ENCODE results near the gene ADAMTS3.

ADAMTS3 gene

DNA sequence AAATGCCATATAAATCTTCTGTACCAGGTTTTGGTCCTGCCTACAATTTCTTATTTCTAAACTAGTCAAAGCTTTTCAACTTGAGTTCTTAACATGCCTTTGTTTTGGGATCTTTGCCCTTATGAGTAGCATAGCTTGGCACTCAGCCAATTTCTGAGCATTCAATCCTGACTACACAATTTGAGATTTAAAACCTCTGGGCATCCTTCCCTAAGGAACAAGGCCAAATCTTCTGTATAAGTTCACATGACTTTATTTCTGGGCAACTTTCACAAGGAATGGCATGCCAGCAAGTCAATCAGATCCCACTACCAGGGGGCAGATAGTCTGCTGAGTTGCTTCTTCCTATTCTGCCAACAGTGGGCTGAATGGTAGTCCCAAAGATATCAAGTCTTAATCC, 254.2 kb downstream of the ADAMTS3 start:
- TF ChIP-seq EP300 (IDR thresholded peaks at IDR 0.05; ENCODE audit: borderline replicate concordance), result peak; percentile 72; the same call in 1 of the 2 replicates
- no peak for TF ChIP-seq YY1 (IDR thresholded peaks at IDR 0.05; ENCODE audit: low read depth)
- peak; percentile 32; the same call in 1 of the 2 replicates for TF ChIP-seq USF1 (IDR thresholded peaks at IDR 0.05)
- peak; percentile 97 for TF ChIP-seq NFIC (IDR thresholded peaks at IDR 0.05)
- peak; percentile 57; the same call in 1 of the 2 replicates for TF ChIP-seq TCF12 (IDR thresholded peaks at IDR 0.05; ENCODE audit: low read depth)
- peak; percentile 50 for TF ChIP-seq TEAD4 (IDR thresholded peaks at IDR 0.05)
- TF ChIP-seq, protein P1, sequence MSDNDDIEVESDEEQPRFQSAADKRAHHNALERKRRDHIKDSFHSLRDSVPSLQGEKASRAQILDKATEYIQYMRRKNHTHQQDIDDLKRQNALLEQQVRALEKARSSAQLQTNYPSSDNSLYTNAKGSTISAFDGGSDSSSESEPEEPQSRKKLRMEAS (IDR thresholded peaks at IDR 0.05), result no peak

- 0 out of 2 replicates have a peak, but pooled peaks have one; percentile 5 for TF ChIP-seq NFIC (IDR thresholded peaks at IDR 0.05)
- peak; percentile 30; the same call in 1 of the 2 replicates for TF ChIP-seq TEAD4 (IDR thresholded peaks at IDR 0.05)
- no peak for TF ChIP-seq EGR1 (IDR thresholded peaks at IDR 0.05)
- peak; percentile 43; the same call in 1 of the 2 replicates for TF ChIP-seq CEBPB (IDR thresholded peaks at IDR 0.05)
- TF ChIP-seq, protein P2, sequence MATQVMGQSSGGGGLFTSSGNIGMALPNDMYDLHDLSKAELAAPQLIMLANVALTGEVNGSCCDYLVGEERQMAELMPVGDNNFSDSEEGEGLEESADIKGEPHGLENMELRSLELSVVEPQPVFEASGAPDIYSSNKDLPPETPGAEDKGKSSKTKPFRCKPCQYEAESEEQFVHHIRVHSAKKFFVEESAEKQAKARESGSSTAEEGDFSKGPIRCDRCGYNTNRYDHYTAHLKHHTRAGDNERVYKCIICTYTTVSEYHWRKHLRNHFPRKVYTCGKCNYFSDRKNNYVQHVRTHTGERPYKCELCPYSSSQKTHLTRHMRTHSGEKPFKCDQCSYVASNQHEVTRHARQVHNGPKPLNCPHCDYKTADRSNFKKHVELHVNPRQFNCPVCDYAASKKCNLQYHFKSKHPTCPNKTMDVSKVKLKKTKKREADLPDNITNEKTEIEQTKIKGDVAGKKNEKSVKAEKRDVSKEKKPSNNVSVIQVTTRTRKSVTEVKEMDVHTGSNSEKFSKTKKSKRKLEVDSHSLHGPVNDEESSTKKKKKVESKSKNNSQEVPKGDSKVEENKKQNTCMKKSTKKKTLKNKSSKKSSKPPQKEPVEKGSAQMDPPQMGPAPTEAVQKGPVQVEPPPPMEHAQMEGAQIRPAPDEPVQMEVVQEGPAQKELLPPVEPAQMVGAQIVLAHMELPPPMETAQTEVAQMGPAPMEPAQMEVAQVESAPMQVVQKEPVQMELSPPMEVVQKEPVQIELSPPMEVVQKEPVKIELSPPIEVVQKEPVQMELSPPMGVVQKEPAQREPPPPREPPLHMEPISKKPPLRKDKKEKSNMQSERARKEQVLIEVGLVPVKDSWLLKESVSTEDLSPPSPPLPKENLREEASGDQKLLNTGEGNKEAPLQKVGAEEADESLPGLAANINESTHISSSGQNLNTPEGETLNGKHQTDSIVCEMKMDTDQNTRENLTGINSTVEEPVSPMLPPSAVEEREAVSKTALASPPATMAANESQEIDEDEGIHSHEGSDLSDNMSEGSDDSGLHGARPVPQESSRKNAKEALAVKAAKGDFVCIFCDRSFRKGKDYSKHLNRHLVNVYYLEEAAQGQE (IDR thresholded peaks at IDR 0.05; ENCODE audit: low read depth), result no peak
- TF ChIP-seq USF1 (IDR thresholded peaks at IDR 0.05), result no peak
- TF ChIP-seq ZBTB7A (IDR thresholded peaks at IDR 0.05; ENCODE audit: low read depth), result no peak
Measured at GRCh38 chr4:72313121-72313520, 255.9 kb downstream of the ADAMTS3 start.

DNA sequence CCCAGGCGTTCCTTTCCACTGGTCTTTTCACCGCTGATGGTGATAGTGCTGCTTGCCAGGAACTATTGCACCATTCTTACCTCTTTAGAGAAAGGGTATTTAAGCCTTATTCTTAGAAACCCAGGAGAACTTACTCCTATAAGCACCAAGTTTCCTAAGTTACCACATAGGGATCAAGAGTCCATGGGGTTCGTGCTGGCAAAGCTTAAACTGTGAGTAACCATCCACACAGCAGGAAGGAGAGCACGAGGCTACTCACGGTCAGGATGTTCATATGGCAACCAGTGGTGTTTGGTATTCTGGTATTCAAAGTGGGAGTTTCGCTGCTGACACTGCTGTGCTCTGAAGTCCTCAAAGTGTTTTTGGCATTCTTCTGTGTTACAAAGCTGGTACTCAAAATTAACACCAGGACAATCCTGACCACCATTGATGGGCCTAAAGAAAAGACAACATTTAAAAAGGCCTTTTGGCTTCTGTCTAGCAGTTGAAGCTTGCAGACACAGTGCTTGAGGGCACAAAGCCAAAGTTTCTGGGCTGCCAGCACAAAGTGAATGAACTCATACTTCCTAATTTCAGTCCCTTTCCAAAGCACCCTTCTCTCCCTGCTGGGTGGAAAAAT, 256.9 kb downstream of the ADAMTS3 start:
- TF ChIP-seq YY1 (IDR thresholded peaks at IDR 0.05; ENCODE audit: low read depth) (no peak), NFIC (IDR thresholded peaks at IDR 0.05) (peak; percentile 75), RAD21 (IDR thresholded peaks at IDR 0.05; ENCODE audit: low read depth) (no peak; the same call in 1 of the 2 replicates), ZBTB7A (IDR thresholded peaks at IDR 0.05; ENCODE audit: low read depth) (no peak), EP300 (IDR thresholded peaks at IDR 0.05; ENCODE audit: borderline replicate concordance) (peak; percentile 66), USF1 (IDR thresholded peaks at IDR 0.05) (0 out of 2 replicates have a peak, but pooled peaks have one; percentile 3), EGR1 (IDR thresholded peaks at IDR 0.05) (no peak), CEBPB (IDR thresholded peaks at IDR 0.05) (peak; percentile 77), CREB1 (IDR thresholded peaks at IDR 0.05; ENCODE audit: low read depth) (no peak), TCF12 (IDR thresholded peaks at IDR 0.05; ENCODE audit: low read depth) (peak; percentile 64), TAF1 (IDR thresholded peaks at IDR 0.05; ENCODE audit: low read depth) (no peak), TEAD4 (IDR thresholded peaks at IDR 0.05) (peak; percentile 47), FOXM1 (IDR thresholded peaks at IDR 0.05; ENCODE audit: borderline replicate concordance, low read depth) (no peak)
- TF ChIP-seq, protein P1 (IDR thresholded peaks at IDR 0.05), result peak; percentile 73
- TF ChIP-seq, protein P2 (IDR thresholded peaks at IDR 0.05; ENCODE audit: low read depth), result no peak

DNA sequence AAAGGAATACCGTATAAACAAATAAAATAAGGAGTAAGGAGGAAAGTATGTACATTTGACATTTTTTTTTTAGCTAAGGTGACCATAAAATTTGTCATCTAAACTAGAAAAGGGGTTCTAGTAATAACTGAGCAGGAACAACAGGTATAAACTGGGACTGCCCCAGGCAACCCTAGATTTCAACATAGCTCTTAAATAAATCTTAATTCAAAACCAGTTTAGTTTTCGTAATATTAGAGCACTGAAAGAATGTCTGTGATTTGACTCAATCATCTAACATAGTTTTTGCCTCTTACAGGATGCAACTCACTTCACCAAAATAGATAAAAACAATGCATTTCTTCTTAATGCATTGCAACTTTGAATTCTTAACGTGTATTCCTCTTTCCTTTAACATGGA, 257.7 kb downstream of the ADAMTS3 start:
- TF ChIP-seq YY1 (IDR thresholded peaks at IDR 0.05; ENCODE audit: low read depth) (no peak), USF1 (IDR thresholded peaks at IDR 0.05) (no peak), TAF1 (IDR thresholded peaks at IDR 0.05; ENCODE audit: low read depth) (no peak), EGR1 (IDR thresholded peaks at IDR 0.05) (no peak), FOXM1 (IDR thresholded peaks at IDR 0.05; ENCODE audit: borderline replicate concordance, low read depth) (no peak), NFIC (IDR thresholded peaks at IDR 0.05) (no peak), RAD21 (IDR thresholded peaks at IDR 0.05; ENCODE audit: low read depth) (no peak), TCF12 (IDR thresholded peaks at IDR 0.05; ENCODE audit: low read depth) (no peak), CREB1 (IDR thresholded peaks at IDR 0.05; ENCODE audit: low read depth) (no peak), TEAD4 (IDR thresholded peaks at IDR 0.05) (no peak), ZBTB7A (IDR thresholded peaks at IDR 0.05; ENCODE audit: low read depth) (no peak), EP300 (IDR thresholded peaks at IDR 0.05; ENCODE audit: borderline replicate concordance) (no peak), CEBPB (IDR thresholded peaks at IDR 0.05) (no peak)
- TF ChIP-seq, protein P1 (IDR thresholded peaks at IDR 0.05), result no peak
- TF ChIP-seq, protein P2 (IDR thresholded peaks at IDR 0.05; ENCODE audit: low read depth), result no peak
